Esophagus squamous epithelium (tissue), 5 donors: Measurements from ENCODE around the gene CSDE1. TPM values are rescaled to one million over a fixed set of nuclear protein-coding genes. Genes with fewer than 3 reads are reported as not detected.
"Not testable (repeated sequence)": the region's sequence is repeated elsewhere in the genome, so short reads cannot be mapped to it uniquely, and the experiment has no call there.

Source experiments
- DNase-seq: peaks from one replicate; lab custom pipeline; 2025; lab: John Stamatoyannopoulos, UW
- H3K27ac ChIP-seq, 4 donors: fragments of 200-600 bp; sonication (generic); one replicate each; pipeline ENCODE4 v1.5.1; 2016 to 2019; ENCODE audit warnings: mild to moderate bottlenecking in 1 of 4
- H3K27me3 ChIP-seq, 4 donors: fragments of 200-600 bp; sonication (generic); 1 replicate in 3 of 4; 2 replicates in 1 of 4; pipeline versions ENCODE4 v1.5.1 to v1.6.0; 2017 to 2021; ENCODE audit warnings: antibody characterized with exemption in 1 of 4
- H3K36me3 ChIP-seq, 3 donors: fragments of 200-600 bp; sonication (generic); one replicate each; pipeline ENCODE4 v1.5.1; 2016 to 2019
- H3K4me1 ChIP-seq, 3 donors: fragments of 200-600 bp; sonication (generic); one replicate each; pipeline ENCODE4 v1.5.1; 2017 to 2019
- H3K4me3 ChIP-seq, 4 donors: fragments of 200-600 bp; sonication (generic); 1 replicate in 3 of 4; 2 replicates in 1 of 4; pipeline ENCODE4 v1.5.1; 2016 to 2019; ENCODE audit warnings: mild to moderate bottlenecking in 2 of 4, moderate library complexity in 1 of 4
- H3K9me3 ChIP-seq, 3 donors: fragments of 200-600 bp; sonication (generic); one replicate each; pipeline ENCODE4 v1.5.1; 2016 to 2019
- POLR2A ChIP-seq, 4 donors: fragments of 450-650 bp; IDR thresholded peaks; one replicate each; pipeline ENCODE4 v1.6.1; 2017; ENCODE audit warnings: antibody characterized with exemption in 4 of 4, mild to moderate bottlenecking in 4 of 4, moderate library complexity in 3 of 4
- WGBS, 2 donors: methylation state at CpG; one replicate each; pipeline ENCODE4 v1.1.5; 2018; 5-methylcytosine and 5-hydroxymethylcytosine counted together
- intact Hi-C: fragments of 100-400 bp; cut with DNase I; formaldehyde crosslinking; loops from one replicate; pipeline ENCODE4 v1.15.0; 2022
- total RNA-seq, 4 donors: library from RNA; depleted of rRNA; stranded (reverse); fragments of >200 nt; gene quantifications; one replicate each; pipeline ENCODE4 v1.1.0, GENCODE V29; 2016
- TF ChIP-seq, protein P1 (sequence below), 6 experiments: fragments of 450-650 bp in 4 of 6; fragments of 200-600 bp in 2 of 6; sonication (generic) in 2 of 6; IDR thresholded peaks; one replicate each; pipeline ENCODE4 v1.5.1; 2016 to 2019; ENCODE audit warnings: antibody characterized with exemption in 6 of 6, mild to moderate bottlenecking in 4 of 6, moderate library complexity in 4 of 6
- donor health status: DM: yes; HTN: yes; CAD: no.

The CSDE1 gene
- total RNA-seq = 100 to 1,000 TPM; 311 to 845 (median 638) TPM

DNA sequence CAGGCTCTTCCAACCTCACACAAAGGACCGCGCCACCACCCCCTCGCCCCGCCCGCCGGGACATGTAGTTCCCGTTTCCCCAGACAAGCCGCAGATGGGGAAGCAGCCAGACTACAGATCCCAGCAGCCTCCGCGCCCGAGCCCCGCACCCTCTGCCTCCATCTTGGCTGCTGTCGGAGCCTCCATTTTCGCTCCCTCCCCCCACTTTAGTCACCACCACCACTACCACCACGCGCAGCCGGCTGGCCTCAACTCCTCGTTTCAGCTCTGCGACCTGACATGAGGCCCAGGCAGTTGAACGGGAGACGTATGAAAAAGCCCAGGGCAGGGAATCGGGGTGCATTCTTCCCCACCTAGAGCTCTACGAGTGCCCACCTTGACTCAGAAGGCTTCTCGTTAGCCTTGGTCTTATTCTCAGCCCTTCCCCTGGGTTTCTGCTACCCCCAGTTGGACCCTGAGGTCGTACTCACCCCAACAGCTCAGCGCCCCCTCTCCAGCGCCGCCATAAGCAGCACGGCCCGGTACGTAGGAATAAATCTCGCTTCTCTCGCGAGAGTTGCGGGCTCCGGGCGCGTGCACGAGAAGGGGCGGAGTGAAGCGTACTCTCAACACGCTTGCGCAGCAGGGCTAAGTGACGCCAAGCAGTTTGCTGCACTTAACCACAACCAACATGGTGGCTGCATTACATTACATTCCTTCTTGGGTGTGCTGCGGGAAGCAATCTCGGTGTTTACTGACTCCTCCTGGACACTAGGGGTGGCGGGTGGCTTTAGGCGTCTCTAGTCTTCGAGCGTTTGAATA lies at the start of gene CSDE1:
Gene CSDE1, minus strand, starts transcription at position 530 of the 801 bp plus-strand sequence. CDS start 18,094 bp downstream, outside the sequence.
- peak; percentile 92 for DNase-seq
- 0 to 1% methylated on average over 21 to 29 of the region's 50 CpGs for WGBS, 2 donors
- H3K27ac ChIP-seq = peak within 1 kb of the TSS; percentile 98 to 100 (median 99)
- peaks cover 15 to 50% (median 31%) of the 10 kb centered on the region in 3 donors for H3K4me1 ChIP-seq
- peak within 1 kb of the TSS; percentile 76 to 97 (median 92) for H3K4me3 ChIP-seq
- intact Hi-C loops = no loop called here
- TF ChIP-seq POLR2A (IDR thresholded peaks at IDR 0.05) = peak in 3 of 4 donors; percentile 28 to 93 (median 77)
- TF ChIP-seq, protein P1, sequence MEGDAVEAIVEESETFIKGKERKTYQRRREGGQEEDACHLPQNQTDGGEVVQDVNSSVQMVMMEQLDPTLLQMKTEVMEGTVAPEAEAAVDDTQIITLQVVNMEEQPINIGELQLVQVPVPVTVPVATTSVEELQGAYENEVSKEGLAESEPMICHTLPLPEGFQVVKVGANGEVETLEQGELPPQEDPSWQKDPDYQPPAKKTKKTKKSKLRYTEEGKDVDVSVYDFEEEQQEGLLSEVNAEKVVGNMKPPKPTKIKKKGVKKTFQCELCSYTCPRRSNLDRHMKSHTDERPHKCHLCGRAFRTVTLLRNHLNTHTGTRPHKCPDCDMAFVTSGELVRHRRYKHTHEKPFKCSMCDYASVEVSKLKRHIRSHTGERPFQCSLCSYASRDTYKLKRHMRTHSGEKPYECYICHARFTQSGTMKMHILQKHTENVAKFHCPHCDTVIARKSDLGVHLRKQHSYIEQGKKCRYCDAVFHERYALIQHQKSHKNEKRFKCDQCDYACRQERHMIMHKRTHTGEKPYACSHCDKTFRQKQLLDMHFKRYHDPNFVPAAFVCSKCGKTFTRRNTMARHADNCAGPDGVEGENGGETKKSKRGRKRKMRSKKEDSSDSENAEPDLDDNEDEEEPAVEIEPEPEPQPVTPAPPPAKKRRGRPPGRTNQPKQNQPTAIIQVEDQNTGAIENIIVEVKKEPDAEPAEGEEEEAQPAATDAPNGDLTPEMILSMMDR (IDR thresholded peaks at IDR 0.05) = peak in 5 of 6 experiments; percentile 14 to 45 (median 38)
- H3K36me3 ChIP-seq = no peaks in the 10 kb centered on the region
- H3K9me3 ChIP-seq = no peaks in the 10 kb centered on the region
- no peaks in the 10 kb centered on the region for H3K27me3 ChIP-seq

DNA sequence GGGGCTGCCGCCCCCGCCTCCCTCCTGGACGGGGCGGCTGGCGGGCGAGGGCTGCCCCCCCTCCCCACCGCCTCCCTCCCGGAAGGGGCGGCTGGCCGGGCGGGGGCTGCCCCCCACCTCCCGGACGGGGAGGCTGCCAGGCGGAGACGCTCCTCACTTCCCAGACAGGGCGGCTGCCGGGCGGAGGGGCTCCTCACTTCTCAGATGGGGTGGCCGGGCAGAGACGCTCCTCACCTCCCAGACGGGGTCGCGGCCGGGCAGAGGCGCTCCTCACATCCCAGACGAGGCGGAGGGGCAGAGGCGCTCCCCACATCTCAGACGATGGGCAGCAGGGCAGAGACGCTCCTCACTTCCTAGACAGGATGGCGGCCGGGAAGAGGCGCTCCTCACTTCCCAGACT lies 46.7 kb upstream of the CSDE1 start:
- H3K9me3 ChIP-seq, H3K36me3 ChIP-seq, H3K27ac ChIP-seq, H3K4me3 ChIP-seq, H3K4me1 ChIP-seq, intact Hi-C loops, DNase-seq: not testable (repeated sequence)
- WGBS, 2 donors = no CpG with 5 or more reads among the region's 33 CpGs
- H3K27me3 ChIP-seq = peaks cover 0 to 25% (median 0%) of the 10 kb centered on the region in 4 donors

DNA sequence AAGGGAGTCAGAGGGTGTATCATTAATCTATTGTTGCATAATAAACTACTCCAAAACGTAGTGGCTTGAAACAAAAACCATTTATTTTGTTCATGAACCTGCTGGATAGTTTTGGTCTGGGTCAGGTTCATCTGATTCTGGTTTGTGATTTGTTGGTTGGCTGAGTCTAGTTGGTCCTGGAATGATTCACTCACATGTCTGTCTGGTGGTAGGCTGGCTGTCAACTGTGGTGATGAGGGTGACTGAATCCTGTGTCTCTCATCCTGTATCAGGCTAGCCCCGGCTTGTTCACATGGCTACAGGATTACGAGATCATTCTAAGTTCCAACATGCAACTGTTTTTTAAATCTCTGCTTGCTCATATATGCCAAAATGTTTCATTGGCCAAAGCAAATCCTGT lies 45.2 kb upstream of the CSDE1 start:
- Histone ChIP-seq H3K27me3 (peaks cover 0 to 31% (median 0%) of the 10 kb centered on the region in 4 donors), H3K9me3 (no peaks in the 10 kb centered on the region), H3K4me3 (no peak overlapping the region), H3K27ac (no peak overlapping the region), H3K4me1 (no peaks in the 10 kb centered on the region), H3K36me3 (no peaks in the 10 kb centered on the region)
- 14 to 20% methylated on average over 3 of the region's 3 CpGs for WGBS, 2 donors
- no peak for DNase-seq
- intact Hi-C loops = no loop called here
- TF ChIP-seq, protein P1 (IDR thresholded peaks at IDR 0.05) = no peak
- no peak for TF ChIP-seq POLR2A (IDR thresholded peaks at IDR 0.05)

DNA sequence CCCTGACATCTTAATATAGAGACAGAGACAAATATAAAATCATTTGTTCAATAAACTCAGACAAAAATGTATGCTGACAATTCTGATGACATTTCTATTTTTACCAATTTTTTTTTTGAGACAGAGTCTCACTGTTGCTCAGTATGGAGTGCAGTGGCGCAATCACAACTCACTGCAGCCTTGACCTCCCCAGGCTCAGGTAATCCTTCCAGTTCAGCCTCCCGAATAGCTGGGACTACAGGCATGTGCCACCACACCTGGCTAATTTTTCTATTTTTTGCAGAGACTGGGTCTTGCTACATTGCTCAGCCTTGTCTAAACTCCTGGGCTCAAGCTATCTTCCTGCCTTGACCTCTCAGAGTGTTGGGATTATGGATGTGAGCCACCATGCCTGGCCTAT lies 36.3 kb upstream of the CSDE1 start:
- H3K36me3 ChIP-seq = no peaks in the 10 kb centered on the region

DNA sequence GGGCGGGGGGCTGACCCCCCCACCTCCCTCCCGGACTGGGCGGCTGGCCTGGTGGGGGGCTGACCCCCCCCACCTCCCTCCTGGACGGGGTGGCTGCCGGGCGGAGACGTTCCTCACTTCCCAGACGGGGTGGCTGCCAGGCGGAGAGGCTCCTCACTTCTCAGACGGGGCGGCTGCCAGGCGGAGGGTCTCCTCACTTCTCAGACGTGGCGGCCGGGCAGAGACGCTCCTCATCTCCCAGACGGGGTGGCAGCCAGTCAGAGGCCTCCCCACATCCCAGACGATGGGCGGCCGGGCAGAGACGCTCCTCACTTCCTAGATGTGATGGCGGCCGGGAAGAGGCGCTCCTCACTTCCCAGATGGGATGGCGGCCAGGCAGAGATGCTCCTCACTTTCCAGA lies 32.8 kb upstream of the CSDE1 start:
- H3K9me3 ChIP-seq, H3K36me3 ChIP-seq, intact Hi-C loops, H3K4me3 ChIP-seq, H3K27ac ChIP-seq, DNase-seq, H3K4me1 ChIP-seq: not testable (repeated sequence)
- WGBS, 2 donors = no CpG with 5 or more reads among the region's 25 CpGs
- H3K27me3 ChIP-seq = peaks cover 0 to 34% (median 0%) of the 10 kb centered on the region in 4 donors

More for the DNA sequence above, 36.3 kb upstream of the CSDE1 start:
- Histone ChIP-seq H3K9me3 (no peaks in the 10 kb centered on the region), H3K4me1 (no peaks in the 10 kb centered on the region), H3K27ac (no peak overlapping the region), H3K4me3 (no peak overlapping the region), H3K27me3 (peaks cover 0 to 48% (median 0%) of the 10 kb centered on the region in 4 donors)
- TF ChIP-seq POLR2A (IDR thresholded peaks at IDR 0.05) = no peak
- TF ChIP-seq, protein P1 (IDR thresholded peaks at IDR 0.05) = no peak
- intact Hi-C loops = no loop called here
- no peak for DNase-seq
- WGBS, 2 donors = 84 to 87% methylated on average over 2 of the region's 2 CpGs

DNA sequence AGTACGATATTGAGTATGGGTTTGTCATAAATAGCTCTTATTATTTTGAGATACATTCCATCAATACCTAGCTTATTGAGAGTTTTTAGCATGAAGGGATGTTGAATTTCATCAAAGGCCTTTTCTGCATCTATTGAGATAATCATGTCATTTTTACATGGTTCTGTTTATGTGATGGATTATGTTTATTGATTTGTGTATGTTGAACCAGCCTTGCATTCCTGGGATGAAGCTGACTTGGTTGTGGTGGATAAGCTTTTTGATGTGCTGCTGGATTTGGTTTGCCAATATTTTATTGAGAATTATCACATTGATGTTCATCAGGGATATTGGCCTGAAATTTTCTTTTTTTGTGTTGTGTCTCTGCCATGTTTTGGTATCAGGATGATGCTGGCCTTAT lies 28.7 kb upstream of the CSDE1 start:
- intact Hi-C loops, H3K9me3 ChIP-seq, H3K4me1 ChIP-seq, H3K27ac ChIP-seq, H3K36me3 ChIP-seq, H3K4me3 ChIP-seq, DNase-seq: not testable (repeated sequence)
- H3K27me3 ChIP-seq = peaks cover 0 to 32% (median 0%) of the 10 kb centered on the region in 4 donors
- WGBS, 2 donors = 82 to 92% methylated on average over 1 of the region's 1 CpG
